HCT116 (cell line): ENCODE results near the gene HCST. TPM values are rescaled to one million over a fixed set of nuclear protein-coding genes. Genes with fewer than 3 reads are reported as not detected.
"Not testable (repeated sequence)": the region's sequence is repeated elsewhere in the genome, so short reads cannot be mapped to it uniquely, and the experiment has no call there.

Experiments used
- ATAC-seq: fragments of 200-7000 bp; cut with Tn5 transposase; 2 replicates; pipeline ENCODE4 v1.9.1; 2020; ENCODE audit warnings: mild to moderate bottlenecking, moderate library complexity
- BruUV-seq: library from RNA; stranded (reverse); fragments of 400-500 nt; replicated peaks from 2 replicates; lab custom pipeline; 2021; lab: Mats Ljungman, UMichigan
- CTCF ChIA-PET: fragments of 300-600 bp; sonication (Branson Sonifier 250); formaldehyde crosslinking; loops from one replicate; lab custom pipeline; 2021; ENCODE audit warnings: antibody characterized with exemption; lab: Charles Lee
- POLR2A ChIA-PET: fragments of 300-600, 350-600 bp; sonication (Branson Sonifier 250); formaldehyde crosslinking; loops from one replicate; lab custom pipeline; 2021; ENCODE audit warnings: antibody characterized with exemption; lab: Charles Lee
- RAD21 ChIA-PET, 2 experiments: fragments of 300-600 bp; sonication (Branson Sonifier 250); formaldehyde crosslinking; loops; one replicate each; lab custom pipeline; 2023; ENCODE audit warnings: low total read pairs in 2 of 2; ENCODE audit not compliant: uncharacterized antibody in 2 of 2, unreplicated experiment in 2 of 2, low non-redundant PET in 1 of 2; lab: Charles Lee
- DNase-seq: peaks from one replicate; pipeline ENCODE4 v3.0.0-alpha.2; 2010; ENCODE audit warnings: low read depth, low spot score
- H2AFZ ChIP-seq: fragments of 200-600 bp; shearing (Covaris generic), sonication (generic); 2 replicates; pipeline ENCODE4 v1.6.1; 2017; ENCODE audit warnings: low read depth, mixed run types, mixed read lengths, antibody characterized with exemption, low read length; ENCODE audit not compliant: poor library complexity, severe bottlenecking
- H3K27ac ChIP-seq: 2 replicates; pipeline ENCODE4 v1.5.1; 2012; ENCODE audit warnings: low read depth, low read length
- H3K27me3 ChIP-seq: fragments of 200-600 bp; sonication (generic); 2 replicates; pipeline ENCODE4 v1.6.1; 2016; ENCODE audit warnings: mixed run types, low read length, mixed read lengths; ENCODE audit not compliant: insufficient read depth
- H3K36me3 ChIP-seq, 2 experiments: fragments of 200-500 bp in 1 of 2; fragments of 200-600 bp in 1 of 2; sonication (Bioruptor generic) in 1 of 2; sonication (generic) in 1 of 2; 2 replicates each; pipeline versions ENCODE4 v1.5.1 to v1.6.1; 2014 to 2016; ENCODE audit warnings: low read length in 2 of 2, inconsistent platforms in 1 of 2, mixed read lengths in 1 of 2, mixed run types in 1 of 2; ENCODE audit not compliant: insufficient read depth in 2 of 2, control insufficient read depth in 1 of 2
- H3K4me1 ChIP-seq, 2 experiments: fragments of 200-600 bp in 1 of 2; sonication (generic) in 1 of 2; 2 replicates each; pipeline versions ENCODE4 v1.5.1 to v1.6.1; 2012 to 2017; ENCODE audit warnings: low read length in 2 of 2, inconsistent platforms in 1 of 2, mild to moderate bottlenecking in 1 of 2, mixed read lengths in 1 of 2, mixed run types in 1 of 2, moderate library complexity in 1 of 2; ENCODE audit not compliant: insufficient read depth in 2 of 2, control insufficient read depth in 1 of 2
- H3K4me2 ChIP-seq: fragments of 200-600 bp; sonication (generic); 2 replicates; pipeline ENCODE4 v1.6.1; 2017; ENCODE audit warnings: mixed run types, low read length, mixed read lengths
- H3K4me3 ChIP-seq, 2 experiments: fragments of 200-600 bp in 1 of 2; sonication (generic) in 1 of 2; replicated peaks in 1 of 2; 2 replicates each; pipeline ENCODE4 v1.5.1; 2011 to 2016; ENCODE audit warnings: low read length in 2 of 2, control low read depth in 1 of 2, low read depth in 1 of 2, mild to moderate bottlenecking in 1 of 2, mixed read lengths in 1 of 2, mixed run types in 1 of 2
- H3K79me2 ChIP-seq: fragments of 200-600 bp; sonication (generic); 2 replicates; pipeline ENCODE4 v1.6.1; 2017; ENCODE audit warnings: mild to moderate bottlenecking, mixed run types, low read length, moderate library complexity, mixed read lengths; ENCODE audit not compliant: insufficient read depth
- H3K9ac ChIP-seq: fragments of 200-600 bp; sonication (generic); 2 replicates; pipeline ENCODE4 v1.6.1; 2016; ENCODE audit warnings: low read length, mixed read lengths
- H3K9me2 ChIP-seq: fragments of 200-600 bp; sonication (generic), shearing (Covaris generic); 2 replicates; pipeline ENCODE4 v1.6.1; 2017; ENCODE audit warnings: mixed run types, mild to moderate bottlenecking, moderate library complexity; ENCODE audit not compliant: insufficient read depth
- H3K9me3 ChIP-seq, 2 experiments: fragments of 200-500 bp in 1 of 2; fragments of 200-600 bp in 1 of 2; sonication (Bioruptor generic) in 1 of 2; sonication (generic) in 1 of 2; 2 replicates each; pipeline ENCODE4 v1.6.1; 2014 to 2017; ENCODE audit warnings: low read length in 2 of 2, mixed read lengths in 2 of 2, inconsistent platforms in 1 of 2, low read depth in 1 of 2, mild to moderate bottlenecking in 1 of 2, mixed run types in 1 of 2, moderate library complexity in 1 of 2; ENCODE audit not compliant: control insufficient read depth in 1 of 2, insufficient read depth in 1 of 2
- H4K20me1 ChIP-seq: fragments of 200-600 bp; sonication (generic), shearing (Covaris generic); 2 replicates; pipeline ENCODE4 v1.6.1; 2017; ENCODE audit warnings: mixed run types, mild to moderate bottlenecking, moderate library complexity; ENCODE audit not compliant: insufficient read depth
- ATF3 ChIP-seq: IDR thresholded peaks from 2 replicates; pipeline ENCODE4 v1.6.1; 2012
- CBX3 ChIP-seq: IDR thresholded peaks from 2 replicates; pipeline ENCODE4 v1.6.1; 2012; ENCODE audit warnings: low read depth
- CEBPB ChIP-seq: IDR thresholded peaks from 2 replicates; pipeline ENCODE4 v1.6.1; 2012; ENCODE audit warnings: low read depth
- CTCF ChIP-seq, 3 experiments: fragments of 200-600 bp in 1 of 3; sonication (generic) in 1 of 3; IDR thresholded peaks in 2 of 3; conservative IDR thresholded peaks in 1 of 3; 2 replicates each; pipeline ENCODE4 v1.5.1; 2012 to 2017; ENCODE audit warnings: low read depth in 2 of 3, low read length in 2 of 3, antibody characterized with exemption in 1 of 3, borderline replicate concordance in 1 of 3, control low read depth in 1 of 3, mild to moderate bottlenecking in 1 of 3, mixed read lengths in 1 of 3, mixed run types in 1 of 3, moderate library complexity in 1 of 3; ENCODE audit not compliant: insufficient read depth in 1 of 3
- ELF1 ChIP-seq: IDR thresholded peaks from 2 replicates; pipeline ENCODE4 v1.6.1; 2012; ENCODE audit warnings: low read depth, borderline replicate concordance
- EZH2phosphoT487 ChIP-seq: fragments of 200-600 bp; IDR thresholded peaks from 2 replicates; pipeline ENCODE4 v1.6.1; 2018; ENCODE audit warnings: antibody characterized with exemption, borderline replicate concordance
- FOSL1 ChIP-seq: IDR thresholded peaks from 2 replicates; pipeline ENCODE4 v1.6.1; 2012; ENCODE audit warnings: low read depth
- JUND ChIP-seq: IDR thresholded peaks from 2 replicates; pipeline ENCODE4 v1.6.1; 2012
- MAX ChIP-seq: IDR thresholded peaks from 2 replicates; pipeline ENCODE4 v1.6.1; 2012
- POLR2AphosphoS5 ChIP-seq: IDR thresholded peaks from 2 replicates; pipeline ENCODE4 v1.6.1; 2011; ENCODE audit warnings: mild to moderate bottlenecking, low read depth, low read length, moderate library complexity
- RAD21 ChIP-seq: IDR thresholded peaks from 2 replicates; pipeline ENCODE4 v1.6.1; 2012; ENCODE audit warnings: low read depth, mild to moderate bottlenecking
- REST ChIP-seq: IDR thresholded peaks from 2 replicates; pipeline ENCODE4 v1.6.1; 2012; ENCODE audit warnings: low read depth
- SIN3A ChIP-seq: IDR thresholded peaks from 2 replicates; pipeline ENCODE4 v1.6.1; 2012; ENCODE audit warnings: low read depth
- ZBTB33 ChIP-seq: IDR thresholded peaks from 2 replicates; pipeline ENCODE4 v1.6.1; 2011; ENCODE audit warnings: mild to moderate bottlenecking, low read length, moderate library complexity; ENCODE audit not compliant: insufficient replicate concordance; ENCODE audit errors: extremely low read depth
- ZFX ChIP-seq: fragments of 450-650 bp; IDR thresholded peaks from 2 replicates; pipeline ENCODE4 v1.6.1; 2017
- intact Hi-C: fragments of 100-400 bp; cut with micrococcal nuclease; formaldehyde crosslinking; loops from 2 replicates; pipeline ENCODE4 v1.10.0; 2022
- total RNA-seq: library from RNA; stranded (reverse); gene quantifications from one replicate; pipeline ENCODE4 v1.2.1, GENCODE V29; 2021; ENCODE audit not compliant: unreplicated experiment

The HCST gene
- total RNA-seq, 1 experiment from 2014 or later: 1.2 TPM

- intact Hi-C loops: no loop called here
- CTCF ChIA-PET: no interaction called here
- POLR2A ChIA-PET: no interaction called here
- ATAC-seq: no peak
- Histone ChIP-seq H3K4me1 (peaks cover 11 to 37% of the 10 kb centered on the region in 2 experiments), H3K4me2 (no peak overlapping the region), H3K9ac (no peak overlapping the region), H4K20me1 (no peaks in the 10 kb centered on the region), H3K4me3 (no peak overlapping the region), H3K9me2 (no peaks in the 10 kb centered on the region), H3K36me3 (no peaks in the 10 kb centered on the region), H2AFZ (no peak overlapping the region), H3K9me3 (no peaks in the 10 kb centered on the region), H3K27ac (no peak overlapping the region), H3K79me2 (no peaks in the 10 kb centered on the region), H3K27me3 (no peaks in the 10 kb centered on the region)
- TF ChIP-seq JUND (no peak), CEBPB (no peak), FOSL1 (no peak), POLR2AphosphoS5 (no peak), ATF3 (no peak), SIN3A (no peak), RAD21 (no peak), ZBTB33 (no peak), EZH2phosphoT487 (no peak), REST (no peak), CTCF (IDR thresholded peaks at IDR 0.05 in 2 of 3, conservative IDR thresholded peaks at IDR 0.05 in 1 of 3; ENCODE audit: borderline replicate concordance in 1 of 3, insufficient read depth in 1 of 3, low read depth in 2 of 3, low read length in 2 of 3) (no peak), ELF1 (no peak), ZFX (no peak), CBX3 (no peak), MAX (no peak)
- no TSS peak for BruUV-seq
- RAD21 ChIA-PET: no interaction called here
- DNase-seq: no peak
Observed at GRCh38 chr19:35909684-35910035, 7.3 kb downstream of the HCST start.

- H2AFZ ChIP-seq, H3K79me2 ChIP-seq, BruUV-seq, ATAC-seq, H3K9ac ChIP-seq, CTCF ChIA-PET, DNase-seq, H3K36me3 ChIP-seq, H3K27ac ChIP-seq, H3K27me3 ChIP-seq, H3K4me2 ChIP-seq, H4K20me1 ChIP-seq, H3K4me3 ChIP-seq, RAD21 ChIA-PET, H3K9me3 ChIP-seq, H3K9me2 ChIP-seq, intact Hi-C loops, POLR2A ChIA-PET: not testable (repeated sequence)
- peaks cover 11 to 32% of the 10 kb centered on the region in 2 experiments for H3K4me1 ChIP-seq
Observed at GRCh38 chr19:35910355-35910754, 8.0 kb downstream of the HCST start.
